ENCODE results near the gene IGIP.

IGIP gene

GRCh38 chr5:140141241-140141640 lies 15.5 kb downstream of the IGIP start:
- peaks cover 43% of the 10 kb centered on the region for H3K4me1 ChIP-seq (ENCODE audit: control insufficient read depth, insufficient read depth, low read length)
- H3K9ac ChIP-seq (ENCODE audit: low read length in 2 of 2), result no peak overlapping the region
- no peaks in the 10 kb centered on the region for H3K27me3 ChIP-seq (ENCODE audit: control insufficient read depth in 1 of 2, insufficient read depth in 2 of 2, low read length in 2 of 2)
- H3K27ac ChIP-seq (ENCODE audit: low read length), result no peak overlapping the region
- no peaks in the 10 kb centered on the region for H3K9me3 ChIP-seq (ENCODE audit: control insufficient read depth in 2 of 2, low read length in 2 of 2)
- H3K36me3 ChIP-seq (ENCODE audit: control insufficient read depth in 2 of 2, insufficient read depth in 2 of 2, low read length in 2 of 2), result no peaks in the 10 kb centered on the region
- H3K4me3 ChIP-seq (ENCODE audit: low read length in 2 of 2), result no peak overlapping the region

GRCh38 chr5:140142246-140142645 lies 16.5 kb downstream of the IGIP start:
- H3K27ac ChIP-seq (ENCODE audit: low read length), result no peak overlapping the region
- H3K4me1 ChIP-seq (ENCODE audit: control insufficient read depth, insufficient read depth, low read length), result peaks cover 44% of the 10 kb centered on the region
- H3K27me3 ChIP-seq (ENCODE audit: control insufficient read depth in 1 of 2, insufficient read depth in 2 of 2, low read length in 2 of 2), result no peaks in the 10 kb centered on the region
- H3K36me3 ChIP-seq (ENCODE audit: control insufficient read depth in 2 of 2, insufficient read depth in 2 of 2, low read length in 2 of 2), result no peaks in the 10 kb centered on the region
- H3K4me3 ChIP-seq (ENCODE audit: low read length in 2 of 2), result no peak overlapping the region
- H3K9ac ChIP-seq (ENCODE audit: low read length in 2 of 2), result no peak overlapping the region
- no peaks in the 10 kb centered on the region for H3K9me3 ChIP-seq (ENCODE audit: control insufficient read depth in 2 of 2, low read length in 2 of 2)

GRCh38 chr5:140142856-140143255 lies 17.1 kb downstream of the IGIP start:
- no peaks in the 10 kb centered on the region for H3K27me3 ChIP-seq (ENCODE audit: control insufficient read depth in 1 of 2, insufficient read depth in 2 of 2, low read length in 2 of 2)
- no peak overlapping the region for H3K27ac ChIP-seq (ENCODE audit: low read length)
- peaks cover 44% of the 10 kb centered on the region for H3K4me1 ChIP-seq (ENCODE audit: control insufficient read depth, insufficient read depth, low read length)
- H3K4me3 ChIP-seq (ENCODE audit: low read length in 2 of 2), result no peak overlapping the region
- H3K9me3 ChIP-seq (ENCODE audit: control insufficient read depth in 2 of 2, low read length in 2 of 2), result no peaks in the 10 kb centered on the region
- no peaks in the 10 kb centered on the region for H3K36me3 ChIP-seq (ENCODE audit: control insufficient read depth in 2 of 2, insufficient read depth in 2 of 2, low read length in 2 of 2)
- no peak overlapping the region for H3K9ac ChIP-seq (ENCODE audit: low read length in 2 of 2)

- peaks cover 44% of the 10 kb centered on the region for H3K4me1 ChIP-seq (ENCODE audit: control insufficient read depth, insufficient read depth, low read length)
- no peak overlapping the region for H3K4me3 ChIP-seq (ENCODE audit: low read length in 2 of 2)
- no peaks in the 10 kb centered on the region for H3K36me3 ChIP-seq (ENCODE audit: control insufficient read depth in 2 of 2, insufficient read depth in 2 of 2, low read length in 2 of 2)
- H3K9me3 ChIP-seq (ENCODE audit: control insufficient read depth in 2 of 2, low read length in 2 of 2), result no peaks in the 10 kb centered on the region
- H3K9ac ChIP-seq (ENCODE audit: low read length in 2 of 2), result no peak overlapping the region
- H3K27me3 ChIP-seq (ENCODE audit: control insufficient read depth in 1 of 2, insufficient read depth in 2 of 2, low read length in 2 of 2), result no peaks in the 10 kb centered on the region
- no peak overlapping the region for H3K27ac ChIP-seq (ENCODE audit: low read length)
Measured at GRCh38 chr5:140143521-140144258, 18.0 kb downstream of the IGIP start.

- Histone ChIP-seq H3K9me3 (ENCODE audit: control insufficient read depth in 2 of 2, low read length in 2 of 2) (no peaks in the 10 kb centered on the region), H3K27me3 (ENCODE audit: control insufficient read depth in 1 of 2, insufficient read depth in 2 of 2, low read length in 2 of 2) (no peaks in the 10 kb centered on the region)
Measured at GRCh38 chr5:140145256-140145655, 19.5 kb downstream of the IGIP start.

GRCh38 chr5:140145818-140146522 lies 20.2 kb downstream of the IGIP start:
- no peaks in the 10 kb centered on the region for H3K27me3 ChIP-seq (ENCODE audit: control insufficient read depth in 1 of 2, insufficient read depth in 2 of 2, low read length in 2 of 2)
- H3K4me3 ChIP-seq (ENCODE audit: low read length in 2 of 2), result peak overlapping the region; percentile 66 to 76
- peak overlapping the region; percentile 31 to 36 for H3K9ac ChIP-seq (ENCODE audit: low read length in 2 of 2)
- no peak overlapping the region for H3K27ac ChIP-seq (ENCODE audit: low read length)
- no peaks in the 10 kb centered on the region for H3K9me3 ChIP-seq (ENCODE audit: control insufficient read depth in 2 of 2, low read length in 2 of 2)
- H3K36me3 ChIP-seq (ENCODE audit: control insufficient read depth in 2 of 2, insufficient read depth in 2 of 2, low read length in 2 of 2), result no peaks in the 10 kb centered on the region
- H3K4me1 ChIP-seq (ENCODE audit: control insufficient read depth, insufficient read depth, low read length), result peaks cover 39% of the 10 kb centered on the region

More at GRCh38 chr5:140145256-140145655, 19.5 kb downstream of the IGIP start:
- Histone ChIP-seq H3K4me1 (ENCODE audit: control insufficient read depth, insufficient read depth, low read length) (peaks cover 44% of the 10 kb centered on the region), H3K9ac (ENCODE audit: low read length in 2 of 2) (no peak overlapping the region), H3K27ac (ENCODE audit: low read length) (no peak overlapping the region), H3K36me3 (ENCODE audit: control insufficient read depth in 2 of 2, insufficient read depth in 2 of 2, low read length in 2 of 2) (no peaks in the 10 kb centered on the region), H3K4me3 (ENCODE audit: low read length in 2 of 2) (peak overlapping the region; percentile 66 to 76)

GRCh38 chr5:140146523-140146842 lies 20.7 kb downstream of the IGIP start:
- no peaks in the 10 kb centered on the region for H3K36me3 ChIP-seq (ENCODE audit: control insufficient read depth in 2 of 2, insufficient read depth in 2 of 2, low read length in 2 of 2)
- H3K4me3 ChIP-seq (ENCODE audit: low read length in 2 of 2), result peak overlapping the region in 1 of 2 donors; percentile 76
- H3K27me3 ChIP-seq (ENCODE audit: control insufficient read depth in 1 of 2, insufficient read depth in 2 of 2, low read length in 2 of 2), result no peaks in the 10 kb centered on the region
- H3K4me1 ChIP-seq (ENCODE audit: control insufficient read depth, insufficient read depth, low read length), result peaks cover 34% of the 10 kb centered on the region
- H3K27ac ChIP-seq (ENCODE audit: low read length), result no peak overlapping the region
- no peaks in the 10 kb centered on the region for H3K9me3 ChIP-seq (ENCODE audit: control insufficient read depth in 2 of 2, low read length in 2 of 2)
- H3K9ac ChIP-seq (ENCODE audit: low read length in 2 of 2), result peak overlapping the region in 1 of 2 donors; percentile 31

- no peaks in the 10 kb centered on the region for H3K9me3 ChIP-seq (ENCODE audit: control insufficient read depth in 2 of 2, low read length in 2 of 2)
- peaks cover 29% of the 10 kb centered on the region for H3K4me1 ChIP-seq (ENCODE audit: control insufficient read depth, insufficient read depth, low read length)
- H3K27ac ChIP-seq (ENCODE audit: low read length), result no peak overlapping the region
- no peaks in the 10 kb centered on the region for H3K27me3 ChIP-seq (ENCODE audit: control insufficient read depth in 1 of 2, insufficient read depth in 2 of 2, low read length in 2 of 2)
- H3K9ac ChIP-seq (ENCODE audit: low read length in 2 of 2), result no peak overlapping the region
- no peak overlapping the region for H3K4me3 ChIP-seq (ENCODE audit: low read length in 2 of 2)
- no peaks in the 10 kb centered on the region for H3K36me3 ChIP-seq (ENCODE audit: control insufficient read depth in 2 of 2, insufficient read depth in 2 of 2, low read length in 2 of 2)
Measured at GRCh38 chr5:140147460-140147859, 21.7 kb downstream of the IGIP start.

GRCh38 chr5:140148508-140148907 lies 22.8 kb downstream of the IGIP start:
- Histone ChIP-seq H3K27ac (ENCODE audit: low read length) (no peak overlapping the region), H3K9me3 (ENCODE audit: control insufficient read depth in 2 of 2, low read length in 2 of 2) (no peaks in the 10 kb centered on the region), H3K4me1 (ENCODE audit: control insufficient read depth, insufficient read depth, low read length) (peaks cover 25% of the 10 kb centered on the region), H3K36me3 (ENCODE audit: control insufficient read depth in 2 of 2, insufficient read depth in 2 of 2, low read length in 2 of 2) (no peaks in the 10 kb centered on the region), H3K9ac (ENCODE audit: low read length in 2 of 2) (no peak overlapping the region), H3K4me3 (ENCODE audit: low read length in 2 of 2) (no peak overlapping the region), H3K27me3 (ENCODE audit: control insufficient read depth in 1 of 2, insufficient read depth in 2 of 2, low read length in 2 of 2) (no peaks in the 10 kb centered on the region)

GRCh38 chr5:140150201-140150600 lies 24.5 kb downstream of the IGIP start:
- Histone ChIP-seq H3K9me3 (ENCODE audit: control insufficient read depth in 2 of 2, low read length in 2 of 2) (no peaks in the 10 kb centered on the region), H3K4me3 (ENCODE audit: low read length in 2 of 2) (no peak overlapping the region), H3K4me1 (ENCODE audit: control insufficient read depth, insufficient read depth, low read length) (peaks cover 16% of the 10 kb centered on the region), H3K27me3 (ENCODE audit: control insufficient read depth in 1 of 2, insufficient read depth in 2 of 2, low read length in 2 of 2) (no peaks in the 10 kb centered on the region), H3K9ac (ENCODE audit: low read length in 2 of 2) (no peak overlapping the region), H3K36me3 (ENCODE audit: control insufficient read depth in 2 of 2, insufficient read depth in 2 of 2, low read length in 2 of 2) (no peaks in the 10 kb centered on the region), H3K27ac (ENCODE audit: low read length) (no peak overlapping the region)

Data from stomach smooth muscle (tissue), 2 donors.